ENCODE data around the gene NSMCE4A.
"Not testable (repeated sequence)": the region's sequence is repeated elsewhere in the genome, so short reads cannot be mapped to it uniquely, and the experiment has no call there.

GRCh38 chr10:122023257-122023656 is 48.2 kb upstream of the NSMCE4A start:
- TF ChIP-seq, protein P1, sequence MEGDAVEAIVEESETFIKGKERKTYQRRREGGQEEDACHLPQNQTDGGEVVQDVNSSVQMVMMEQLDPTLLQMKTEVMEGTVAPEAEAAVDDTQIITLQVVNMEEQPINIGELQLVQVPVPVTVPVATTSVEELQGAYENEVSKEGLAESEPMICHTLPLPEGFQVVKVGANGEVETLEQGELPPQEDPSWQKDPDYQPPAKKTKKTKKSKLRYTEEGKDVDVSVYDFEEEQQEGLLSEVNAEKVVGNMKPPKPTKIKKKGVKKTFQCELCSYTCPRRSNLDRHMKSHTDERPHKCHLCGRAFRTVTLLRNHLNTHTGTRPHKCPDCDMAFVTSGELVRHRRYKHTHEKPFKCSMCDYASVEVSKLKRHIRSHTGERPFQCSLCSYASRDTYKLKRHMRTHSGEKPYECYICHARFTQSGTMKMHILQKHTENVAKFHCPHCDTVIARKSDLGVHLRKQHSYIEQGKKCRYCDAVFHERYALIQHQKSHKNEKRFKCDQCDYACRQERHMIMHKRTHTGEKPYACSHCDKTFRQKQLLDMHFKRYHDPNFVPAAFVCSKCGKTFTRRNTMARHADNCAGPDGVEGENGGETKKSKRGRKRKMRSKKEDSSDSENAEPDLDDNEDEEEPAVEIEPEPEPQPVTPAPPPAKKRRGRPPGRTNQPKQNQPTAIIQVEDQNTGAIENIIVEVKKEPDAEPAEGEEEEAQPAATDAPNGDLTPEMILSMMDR (IDR thresholded peaks at IDR 0.05), result not testable (repeated sequence)
- not testable (repeated sequence) for TF ChIP-seq SIN3A (IDR thresholded peaks at IDR 0.05; ENCODE audit: borderline replicate concordance, insufficient read depth, low read depth, low read length); REST (IDR thresholded peaks at IDR 0.05; ENCODE audit: insufficient read depth in 1 of 2, low read depth in 2 of 2, low read length in 1 of 2); TCF7L2 (IDR thresholded peaks at IDR 0.05; ENCODE audit: low read depth, low read length)
